Skeletal muscle tissue (tissue), 4 donors: ENCODE data around the gene MBD3L2B. TPM values are rescaled to one million over a fixed set of nuclear protein-coding genes. Genes with fewer than 3 reads are reported as not detected.

Source experiments
- H3K27ac ChIP-seq: one replicate; pipeline ENCODE4 v1.7.0; 2013; ENCODE audit warnings: mild to moderate bottlenecking, low read depth, low read length, inconsistent platforms
- H3K27me3 ChIP-seq, 3 donors: one replicate each; pipeline ENCODE4 v1.7.0; 2013; ENCODE audit warnings: low read length in 3 of 3; ENCODE audit not compliant: control insufficient read depth in 3 of 3, insufficient read depth in 3 of 3
- H3K36me3 ChIP-seq, 3 donors: one replicate each; pipeline ENCODE4 v1.7.0; 2013; ENCODE audit warnings: low read length in 3 of 3; ENCODE audit not compliant: control insufficient read depth in 3 of 3, insufficient read depth in 3 of 3
- H3K4me1 ChIP-seq, 3 donors: one replicate each; pipeline ENCODE4 v1.7.0; 2013; ENCODE audit warnings: low read length in 3 of 3, mild to moderate bottlenecking in 3 of 3; ENCODE audit not compliant: control insufficient read depth in 3 of 3, insufficient read depth in 3 of 3
- H3K4me3 ChIP-seq, 3 donors: one replicate each; pipeline ENCODE4 v1.7.0; 2013; ENCODE audit warnings: low read length in 3 of 3
- H3K9ac ChIP-seq, 3 donors: one replicate each; pipeline ENCODE4 v1.7.0; 2013; ENCODE audit warnings: low read length in 3 of 3, mild to moderate bottlenecking in 3 of 3, moderate library complexity in 2 of 3, low read depth in 1 of 3
- H3K9me3 ChIP-seq, 3 donors: one replicate each; pipeline ENCODE4 v1.7.0; 2013; ENCODE audit warnings: low read length in 3 of 3; ENCODE audit not compliant: control insufficient read depth in 3 of 3
- total RNA-seq: library from RNA; depleted of rRNA; stranded (reverse); fragments of >200 nt; gene quantifications from one replicate; pipeline ENCODE4 v1.2.3, GENCODE V29; 2014
- donor health status: Osteomylitis.

The MBD3L2B gene
- total RNA-seq, 1 donor from 2014 or later = not detected

DNA sequence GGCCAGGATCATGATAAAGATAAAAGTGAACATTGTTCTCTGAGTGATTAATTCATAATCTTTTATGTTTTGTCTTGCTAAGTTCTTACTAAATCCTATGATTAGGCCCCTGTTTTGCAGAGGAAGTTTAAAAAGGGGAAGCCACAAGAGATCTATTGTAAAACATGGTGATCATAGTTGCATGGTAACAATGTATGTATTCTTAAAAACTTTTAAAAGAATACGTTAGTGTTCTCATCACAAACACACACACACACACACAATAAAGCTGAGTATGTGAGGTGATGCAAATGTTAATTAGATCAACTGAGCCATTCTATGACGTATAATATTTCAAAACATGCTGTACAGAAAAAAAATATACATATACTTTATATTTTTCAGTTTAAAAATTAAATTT lies 51.2 kb downstream of the MBD3L2B start:
- Histone ChIP-seq H3K36me3 (no peaks in the 10 kb centered on the region), H3K27me3 (peaks cover 0 to 5% (median 0%) of the 10 kb centered on the region in 3 donors), H3K9me3 (no peaks in the 10 kb centered on the region), H3K27ac (no peak overlapping the region), H3K9ac (no peak overlapping the region), H3K4me3 (no peak overlapping the region), H3K4me1 (no peaks in the 10 kb centered on the region)

DNA sequence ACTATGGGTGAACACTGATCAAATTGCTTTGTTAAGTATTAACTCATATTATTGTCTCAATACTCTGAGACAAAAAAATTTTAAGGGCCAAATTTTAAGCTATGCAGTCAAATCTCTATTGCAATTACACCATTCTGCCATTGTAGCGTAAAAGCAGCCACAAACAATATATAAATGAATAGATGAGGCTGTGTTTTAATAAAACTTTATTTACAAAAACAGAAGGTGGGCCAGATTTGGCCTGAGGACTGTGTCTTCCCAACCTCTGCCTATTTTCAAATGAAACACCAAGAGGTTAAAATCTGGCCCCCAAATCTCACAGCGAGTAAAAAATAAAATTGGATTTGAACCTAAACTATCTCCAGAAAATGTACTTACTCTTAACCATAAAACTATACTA lies 51.7 kb downstream of the MBD3L2B start:
- H3K4me1 ChIP-seq = no peaks in the 10 kb centered on the region
- peaks cover 0 to 4% (median 0%) of the 10 kb centered on the region in 3 donors for H3K27me3 ChIP-seq
- no peaks in the 10 kb centered on the region for H3K9me3 ChIP-seq
- H3K9ac ChIP-seq = no peak overlapping the region
- no peaks in the 10 kb centered on the region for H3K36me3 ChIP-seq
- no peak overlapping the region for H3K27ac ChIP-seq
- H3K4me3 ChIP-seq = no peak overlapping the region

Other genes starting within 250 kb of the MBD3L2B start
- 4.7 TPM for gene VAV1, start 248.7 kb downstream of the MBD3L2B start, total RNA-seq
- gene ADGRE1, start 133.9 kb downstream of the MBD3L2B start, total RNA-seq = 1.6 TPM
- gene MBD3L5, start 9.1 kb upstream of the MBD3L2B start, total RNA-seq = not detected
- not detected for gene MBD3L4, start 18.7 kb upstream of the MBD3L2B start, total RNA-seq
- not detected for gene MBD3L2, start 27.9 kb upstream of the MBD3L2B start, total RNA-seq
- gene MBD3L3, start 37.2 kb upstream of the MBD3L2B start, total RNA-seq = not detected
- gene ZNF557, start 48.3 kb upstream of the MBD3L2B start, total RNA-seq = 16.7 TPM